ENCODE data around the gene EMX1.

GRCh38 chr2:72980535-72981217 is 63.4 kb downstream of the EMX1 start:
- TF ChIP-seq POLR2AphosphoS5 (IDR thresholded peaks at IDR 0.05; ENCODE audit: borderline replicate concordance, low read depth, low read length), result no peak
- TF ChIP-seq EZH2 (IDR thresholded peaks at IDR 0.05), result no peak

Data from SK-N-MC (cell line).